ENCODE results near the gene SLC9A6.

The SLC9A6 gene

DNA sequence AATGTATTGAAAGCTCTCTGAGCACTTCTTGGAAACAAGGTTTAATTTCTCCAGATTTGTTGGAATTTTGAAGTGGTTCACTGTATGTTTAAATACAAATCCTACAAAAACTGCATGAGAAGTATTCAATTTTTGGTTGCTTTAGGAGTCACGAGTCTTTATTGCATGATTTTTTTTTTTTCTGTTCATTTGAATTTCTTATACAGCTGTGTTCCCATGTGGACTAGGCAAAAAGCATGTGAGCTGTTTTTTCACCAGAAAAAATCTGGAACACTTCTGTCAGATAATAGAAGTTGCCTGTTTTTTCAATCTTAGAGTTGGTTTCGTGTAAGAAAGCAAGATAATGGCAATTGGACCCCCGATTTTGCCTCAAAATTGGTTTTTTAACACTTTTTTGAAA is 66.4 kb downstream of the SLC9A6 start:
- TF ChIP-seq POU2F2 (IDR thresholded peaks at IDR 0.05; ENCODE audit: low read depth, low read length) (no peak), PAX5 (IDR thresholded peaks at IDR 0.05; ENCODE audit: insufficient read depth, low read length, severe bottlenecking) (no peak), POLR2A (IDR thresholded peaks at IDR 0.05; ENCODE audit: low read depth, low read length) (no peak), POLR2AphosphoS5 (IDR thresholded peaks at IDR 0.05; ENCODE audit: low read depth, low read length) (no peak), TAF1 (IDR thresholded peaks at IDR 0.05; ENCODE audit: low read depth, low read length) (no peak)
- FAIRE-seq (no peak), DNase-seq (ENCODE audit: insufficient read length, low spot score) (no peak)

DNA sequence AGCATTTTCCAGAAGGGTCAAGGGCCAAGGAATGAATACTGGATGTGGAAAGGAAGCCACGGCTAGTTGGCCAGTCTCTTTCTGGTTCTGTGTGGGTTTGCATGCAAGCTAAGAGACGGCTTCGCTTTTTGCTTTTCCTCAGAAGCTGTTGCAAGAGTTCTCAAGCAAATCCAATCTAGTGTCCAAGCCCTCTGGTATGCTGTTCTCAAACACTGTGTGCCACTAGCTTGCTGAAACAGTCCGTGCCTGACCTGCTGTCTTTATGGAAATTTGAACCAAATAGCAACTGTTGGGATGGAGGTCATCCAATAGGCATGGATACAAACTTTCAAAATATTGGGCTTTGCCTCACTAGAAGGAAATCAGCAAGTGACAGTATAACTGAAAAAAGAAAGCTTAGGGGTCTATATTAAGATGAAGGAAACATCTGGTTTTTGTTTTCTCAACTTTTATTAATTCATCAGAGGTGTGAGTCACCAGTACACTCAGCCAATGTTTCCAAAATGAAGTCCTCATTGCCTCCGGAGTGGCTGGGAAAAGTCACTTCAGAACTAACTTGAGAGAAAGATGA is 70.5 kb downstream of the SLC9A6 start:
- FAIRE-seq: no peak
- no peak for DNase-seq (ENCODE audit: insufficient read length, low spot score)

DNA sequence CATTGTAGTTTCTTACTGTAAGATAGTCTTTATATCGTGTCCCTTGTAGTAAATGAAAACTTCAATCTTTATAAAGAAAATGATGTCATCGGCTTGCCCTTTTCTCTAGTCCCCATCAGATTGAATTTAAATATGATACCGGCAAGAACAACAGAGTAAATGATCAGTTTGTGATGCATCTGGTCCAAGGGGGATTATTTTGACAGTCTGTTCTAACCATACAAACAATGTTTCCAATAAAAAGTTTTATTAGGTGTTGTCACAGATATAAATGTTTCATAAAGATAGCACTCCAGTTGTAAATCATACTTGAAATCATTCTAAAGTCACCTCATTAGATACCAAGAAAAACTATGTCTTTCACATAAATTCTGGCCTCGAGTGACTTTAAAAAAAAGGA is 72.3 kb downstream of the SLC9A6 start:
- FAIRE-seq (no peak), DNase-seq (ENCODE audit: insufficient read length, low spot score) (no peak)
- no peak for TF ChIP-seq POU2F2 (IDR thresholded peaks at IDR 0.05; ENCODE audit: low read depth, low read length)
- TF ChIP-seq SPI1 (IDR thresholded peaks at IDR 0.05; ENCODE audit: low read depth, low read length): no peak
- no peak for TF ChIP-seq TAF1 (IDR thresholded peaks at IDR 0.05; ENCODE audit: low read depth, low read length)
- no peak for TF ChIP-seq PAX5 (IDR thresholded peaks at IDR 0.05; ENCODE audit: insufficient read depth, low read length, severe bottlenecking)
- TF ChIP-seq POLR2A (IDR thresholded peaks at IDR 0.05; ENCODE audit: low read depth, low read length): no peak
- TF ChIP-seq POLR2AphosphoS5 (IDR thresholded peaks at IDR 0.05; ENCODE audit: low read depth, low read length): no peak

More for the DNA sequence above, 70.5 kb downstream of the SLC9A6 start:
- TF ChIP-seq POLR2AphosphoS5 (IDR thresholded peaks at IDR 0.05; ENCODE audit: low read depth, low read length): no peak
- TF ChIP-seq SPI1 (IDR thresholded peaks at IDR 0.05; ENCODE audit: low read depth, low read length): no peak
- no peak for TF ChIP-seq POLR2A (IDR thresholded peaks at IDR 0.05; ENCODE audit: low read depth, low read length)
- no peak for TF ChIP-seq PAX5 (IDR thresholded peaks at IDR 0.05; ENCODE audit: insufficient read depth, low read length, severe bottlenecking)

DNA sequence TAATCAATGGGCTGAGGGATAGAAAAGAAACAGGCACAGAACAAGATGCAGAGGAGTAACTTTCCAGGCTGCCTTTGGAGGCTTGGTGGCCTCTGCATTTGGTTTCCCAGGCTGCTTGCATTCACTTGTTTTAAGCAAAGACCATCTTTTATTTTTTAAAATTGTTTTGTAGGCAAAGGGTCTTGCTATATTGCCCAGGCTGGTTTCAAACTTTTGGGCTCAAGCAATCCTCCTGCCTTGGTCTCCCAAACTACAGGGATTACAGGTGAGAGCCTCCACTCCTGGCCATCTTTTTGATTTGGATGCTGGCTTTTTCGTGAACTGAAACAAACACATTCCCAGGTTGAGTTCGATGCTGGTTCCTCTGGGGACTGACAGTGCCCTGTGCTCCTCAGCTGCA is 74.1 kb downstream of the SLC9A6 start:
- TF ChIP-seq POLR2A (IDR thresholded peaks at IDR 0.05; ENCODE audit: low read depth, low read length) (no peak), POLR2AphosphoS5 (IDR thresholded peaks at IDR 0.05; ENCODE audit: low read depth, low read length) (no peak), TAF1 (IDR thresholded peaks at IDR 0.05; ENCODE audit: low read depth, low read length) (no peak)
- FAIRE-seq: no peak
- no peak for DNase-seq (ENCODE audit: insufficient read length, low spot score)

DNA sequence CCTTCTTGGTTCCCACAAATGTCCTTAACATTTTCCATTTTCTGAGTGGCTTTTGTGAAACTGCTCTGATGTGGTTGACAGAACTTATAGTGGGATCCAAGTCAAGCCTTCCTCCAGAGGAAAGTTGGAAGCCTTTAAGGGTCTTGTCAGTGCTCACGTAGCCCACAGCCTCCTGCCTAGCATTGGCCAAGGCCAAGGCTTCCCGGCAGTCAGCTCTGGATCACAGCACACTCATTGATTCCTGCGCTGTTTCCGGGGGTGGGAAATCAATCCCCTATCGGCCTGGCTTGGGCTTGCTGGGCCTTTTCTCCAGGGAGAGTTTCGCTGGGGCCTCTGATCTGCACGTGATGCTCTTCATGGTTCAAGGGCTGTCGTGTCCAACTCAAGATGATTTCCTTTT is 76.1 kb downstream of the SLC9A6 start:
- no peak for TF ChIP-seq SPI1 (IDR thresholded peaks at IDR 0.05; ENCODE audit: low read depth, low read length)
- no peak for TF ChIP-seq POLR2A (IDR thresholded peaks at IDR 0.05; ENCODE audit: low read depth, low read length)
- TF ChIP-seq POLR2AphosphoS5 (IDR thresholded peaks at IDR 0.05; ENCODE audit: low read depth, low read length): no peak
- no peak for TF ChIP-seq PAX5 (IDR thresholded peaks at IDR 0.05; ENCODE audit: insufficient read depth, low read length, severe bottlenecking)
- TF ChIP-seq POU2F2 (IDR thresholded peaks at IDR 0.05; ENCODE audit: low read depth, low read length): no peak
- no peak for TF ChIP-seq TAF1 (IDR thresholded peaks at IDR 0.05; ENCODE audit: low read depth, low read length)
- FAIRE-seq (no peak), DNase-seq (ENCODE audit: insufficient read length, low spot score) (no peak)

DNA sequence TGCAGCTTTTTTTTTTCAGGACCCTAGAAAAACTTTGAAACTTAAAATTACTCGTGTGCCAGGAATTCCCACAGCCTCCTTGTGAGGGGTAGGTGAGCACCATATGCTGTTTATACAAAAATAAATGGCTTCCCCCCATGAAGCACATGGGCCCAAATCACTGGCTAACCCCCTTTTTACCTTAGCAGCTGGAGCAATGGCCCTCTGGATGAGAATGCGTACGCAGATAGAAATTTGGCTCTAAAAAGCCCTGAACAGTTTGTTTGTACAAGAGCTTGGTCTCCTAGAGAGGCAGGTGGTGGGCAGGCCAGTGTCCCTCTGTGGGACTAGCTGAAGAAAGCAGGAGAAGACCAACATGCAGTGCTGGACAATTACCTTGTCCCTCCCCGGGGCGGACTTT is 76.5 kb downstream of the SLC9A6 start:
- TF ChIP-seq PAX5 (IDR thresholded peaks at IDR 0.05; ENCODE audit: insufficient read depth, low read length, severe bottlenecking) (no peak), POLR2AphosphoS5 (IDR thresholded peaks at IDR 0.05; ENCODE audit: low read depth, low read length) (no peak), POLR2A (IDR thresholded peaks at IDR 0.05; ENCODE audit: low read depth, low read length) (no peak), TAF1 (IDR thresholded peaks at IDR 0.05; ENCODE audit: low read depth, low read length) (no peak), SPI1 (IDR thresholded peaks at IDR 0.05; ENCODE audit: low read depth, low read length) (no peak)
- DNase-seq (ENCODE audit: insufficient read length, low spot score) (no peak), FAIRE-seq (no peak)

DNA sequence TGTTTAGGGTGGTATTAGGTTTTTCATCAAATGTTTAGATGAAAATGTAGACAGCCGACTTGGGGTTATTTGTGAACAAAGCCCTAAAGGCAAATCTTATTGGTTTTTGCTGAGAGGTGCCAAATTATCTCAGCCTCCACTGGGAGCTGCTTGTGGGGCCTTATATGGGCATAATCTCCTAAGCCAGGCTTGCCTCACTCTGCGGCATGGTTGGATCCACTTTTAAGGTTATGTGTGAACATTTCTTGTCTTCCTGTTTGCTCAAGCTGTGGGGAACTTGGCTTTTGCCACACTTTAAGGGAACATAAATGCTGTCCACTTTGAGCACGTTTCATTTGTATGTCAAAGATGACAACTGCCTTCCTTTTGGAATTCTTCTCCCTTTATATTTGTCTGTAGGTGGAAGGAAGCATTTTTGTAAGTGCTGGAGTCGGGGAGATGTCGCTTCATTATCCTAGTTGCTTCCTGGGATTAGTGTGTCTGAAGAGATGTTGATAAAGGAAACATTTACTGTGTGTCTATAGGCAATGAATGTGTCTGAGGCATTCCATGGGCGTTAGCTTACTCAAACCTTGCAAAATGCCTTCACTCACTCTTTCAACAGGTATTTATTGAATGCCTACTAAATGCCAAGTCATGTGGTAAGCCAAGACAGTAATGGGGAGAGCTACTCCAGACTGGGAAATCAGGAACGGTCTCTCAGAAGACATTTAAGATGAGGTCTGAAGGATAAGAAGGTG is 78.3 kb downstream of the SLC9A6 start:
- DNase-seq (ENCODE audit: insufficient read length, low spot score) (no peak), FAIRE-seq (no peak)
- TF ChIP-seq SPI1 (IDR thresholded peaks at IDR 0.05; ENCODE audit: low read depth, low read length) (no peak), POU2F2 (IDR thresholded peaks at IDR 0.05; ENCODE audit: low read depth, low read length) (no peak), PAX5 (IDR thresholded peaks at IDR 0.05; ENCODE audit: insufficient read depth, low read length, severe bottlenecking) (no peak), POLR2A (IDR thresholded peaks at IDR 0.05; ENCODE audit: low read depth, low read length) (no peak)

DNA sequence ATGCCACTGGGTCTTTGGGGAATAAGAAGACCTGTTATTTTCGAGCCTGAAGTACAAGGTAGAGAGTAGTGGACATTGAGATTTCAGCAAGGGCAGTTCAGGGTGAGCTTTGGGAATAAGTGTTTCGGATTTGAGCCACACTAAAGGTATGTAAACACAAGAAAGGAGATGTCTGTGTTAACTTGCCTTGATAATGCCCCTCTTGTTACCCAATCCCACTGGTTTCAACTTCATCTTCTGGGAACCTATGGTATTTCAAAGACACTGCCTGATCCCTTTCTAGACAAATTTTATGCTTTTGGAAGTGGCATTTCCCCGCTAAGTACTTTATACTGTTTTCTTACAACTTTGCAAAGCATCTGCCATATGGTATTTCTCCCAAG is 79.4 kb downstream of the SLC9A6 start:
- TF ChIP-seq POU2F2 (IDR thresholded peaks at IDR 0.05; ENCODE audit: low read depth, low read length) (no peak), TAF1 (IDR thresholded peaks at IDR 0.05; ENCODE audit: low read depth, low read length) (no peak), POLR2A (IDR thresholded peaks at IDR 0.05; ENCODE audit: low read depth, low read length) (no peak), POLR2AphosphoS5 (IDR thresholded peaks at IDR 0.05; ENCODE audit: low read depth, low read length) (no peak), PAX5 (IDR thresholded peaks at IDR 0.05; ENCODE audit: insufficient read depth, low read length, severe bottlenecking) (no peak), SPI1 (IDR thresholded peaks at IDR 0.05; ENCODE audit: low read depth, low read length) (no peak)
- no peak for FAIRE-seq
- no peak for DNase-seq (ENCODE audit: insufficient read length, low spot score)

DNA sequence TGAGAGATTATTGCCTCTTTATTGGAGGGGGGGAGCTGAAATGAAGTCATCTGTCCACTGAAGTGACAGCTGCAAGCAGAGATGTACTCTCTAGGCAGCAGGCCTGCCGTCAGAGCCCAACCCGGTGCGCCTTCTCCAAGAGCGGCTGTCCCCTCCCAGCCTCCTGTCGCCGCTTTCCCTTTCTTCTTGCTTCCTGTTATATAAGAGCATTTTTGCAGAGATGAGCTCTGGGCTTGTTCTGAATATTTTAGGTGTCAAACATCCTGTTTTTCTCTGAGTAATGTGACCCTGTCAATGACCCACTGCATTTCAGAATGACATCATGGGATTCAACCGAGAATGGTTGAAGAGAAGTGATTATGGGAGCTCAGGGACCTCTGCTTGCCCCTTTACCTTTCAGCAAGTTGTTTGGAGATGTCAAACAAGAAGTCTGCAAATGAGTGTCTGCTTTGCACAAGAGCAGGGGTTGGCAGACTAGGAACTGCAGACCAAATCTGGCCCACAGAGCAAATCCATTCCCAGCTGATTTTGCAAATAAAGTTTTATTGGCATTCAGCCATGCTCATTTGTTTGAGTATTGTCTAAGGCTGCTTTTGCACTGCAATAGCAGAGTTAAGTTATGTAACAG is 79.9 kb downstream of the SLC9A6 start:
- no peak for FAIRE-seq
- DNase-seq (ENCODE audit: insufficient read length, low spot score): no peak
- no peak for TF ChIP-seq PAX5 (IDR thresholded peaks at IDR 0.05; ENCODE audit: insufficient read depth, low read length, severe bottlenecking)

DNA sequence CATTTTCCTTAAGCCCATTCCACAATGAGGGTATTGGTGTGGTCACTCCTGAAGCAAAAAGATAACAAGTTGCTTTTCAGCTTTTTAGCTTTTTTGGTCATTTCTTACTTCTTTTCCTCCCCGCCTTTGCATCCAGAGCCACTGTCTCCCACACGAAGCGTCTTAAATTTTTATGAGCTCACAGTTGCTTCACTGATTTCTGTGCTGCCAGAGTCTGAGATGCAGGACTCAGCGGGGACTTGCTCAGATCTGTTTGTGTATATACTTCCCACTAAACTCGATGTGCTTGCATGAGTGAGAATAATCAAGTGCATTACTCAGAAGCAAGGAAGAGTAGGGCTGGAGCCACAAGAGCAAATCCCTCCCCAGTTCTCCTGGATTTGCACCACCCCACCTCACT is 81.9 kb downstream of the SLC9A6 start:
- no peak for FAIRE-seq
- TF ChIP-seq POLR2A (IDR thresholded peaks at IDR 0.05; ENCODE audit: low read depth, low read length): no peak
- TF ChIP-seq POU2F2 (IDR thresholded peaks at IDR 0.05; ENCODE audit: low read depth, low read length): no peak
- no peak for TF ChIP-seq POLR2AphosphoS5 (IDR thresholded peaks at IDR 0.05; ENCODE audit: low read depth, low read length)
- TF ChIP-seq PAX5 (IDR thresholded peaks at IDR 0.05; ENCODE audit: insufficient read depth, low read length, severe bottlenecking): no peak
- TF ChIP-seq SPI1 (IDR thresholded peaks at IDR 0.05; ENCODE audit: low read depth, low read length): no peak
- no peak for TF ChIP-seq TAF1 (IDR thresholded peaks at IDR 0.05; ENCODE audit: low read depth, low read length)

More for the DNA sequence above, 81.9 kb downstream of the SLC9A6 start:
- DNase-seq (ENCODE audit: insufficient read length, low spot score): no peak

Data from GM12891 (cell line).